ENCODE measurements around the gene CNGA3.

CNGA3 gene

GRCh38 chr2:98416383-98417159 is 70.3 kb downstream of the CNGA3 start:
- DNase-seq (ENCODE audit: low read depth, low spot score): no peak
- no peak for TF ChIP-seq CTCF (IDR thresholded peaks at IDR 0.05; ENCODE audit: insufficient read depth, low read length, missing control alignments)
- CTCF ChIA-PET: interaction anchor here (1.0 to 1.4 kb wide), 3 partner anchors 10 to 1846 kb away, joined by 3 to 4 read pairs (median 3); no protein-coding TSS in a partner anchor
- POLR2A ChIA-PET: no interaction called here
- no peak overlapping the region for H3K4me3 ChIP-seq (ENCODE audit: low read depth, low read length)

DNA sequence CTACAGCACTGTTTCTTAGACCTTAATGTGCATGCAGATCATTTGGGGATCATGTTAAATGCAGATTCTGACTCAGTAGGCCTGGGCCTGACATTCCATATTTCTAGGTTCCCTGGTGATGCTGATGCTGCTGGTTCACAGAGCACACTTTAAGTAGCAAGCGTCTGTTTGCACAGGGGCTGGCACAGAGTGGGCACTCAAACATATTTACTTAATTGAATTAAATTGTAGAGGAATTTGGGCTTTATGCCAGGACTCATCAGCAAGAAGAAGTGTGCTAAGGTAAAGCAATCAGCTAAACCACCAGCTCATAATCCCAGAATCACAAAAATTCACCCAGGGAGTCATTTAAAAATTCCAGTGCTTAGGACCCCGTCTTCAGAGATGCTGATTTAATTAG is 73.3 kb downstream of the CNGA3 start:
- no peak for TF ChIP-seq CTCF (IDR thresholded peaks at IDR 0.05; ENCODE audit: insufficient read depth, low read length, missing control alignments)

DNA sequence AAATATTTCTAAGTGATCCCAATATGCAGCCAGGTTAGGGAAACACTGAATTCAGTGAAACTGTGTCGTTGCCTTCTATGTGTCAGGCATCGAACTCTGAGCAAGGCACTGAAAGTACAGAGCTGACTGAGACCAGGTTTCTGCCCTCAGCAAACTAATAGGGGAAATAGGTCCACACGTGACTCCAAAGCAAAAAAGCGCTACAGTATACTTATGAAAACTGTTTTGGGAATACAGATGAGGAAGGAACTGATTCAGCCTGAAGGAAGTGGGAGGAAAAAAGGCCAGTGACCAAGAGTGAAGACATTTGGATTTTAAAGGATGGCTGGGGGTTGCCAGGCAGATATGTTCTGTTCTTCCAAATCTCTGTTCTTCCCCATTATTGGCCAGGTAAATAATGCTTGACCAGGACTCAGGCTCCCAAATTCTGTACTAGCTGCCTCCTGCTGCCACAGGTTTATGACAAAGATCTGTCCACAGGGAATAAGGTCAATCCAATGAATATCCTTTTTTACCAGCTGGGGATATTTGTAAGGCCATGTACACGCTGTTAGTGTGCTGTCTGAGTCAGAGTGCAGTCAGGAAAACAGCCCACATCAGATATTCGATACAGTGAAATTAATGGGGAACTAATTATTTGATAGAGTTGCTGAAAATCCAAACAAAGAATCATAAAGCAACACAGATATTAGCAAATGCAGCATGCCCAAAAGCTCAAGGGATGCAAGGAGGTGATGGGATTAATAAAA is 73.9 kb downstream of the CNGA3 start:
- CTCF ChIA-PET: interaction anchor here (1.4 kb wide), 1 partner anchor 229 kb away, joined by 3 read pairs; no protein-coding TSS in a partner anchor
- TF ChIP-seq CTCF (IDR thresholded peaks at IDR 0.05; ENCODE audit: insufficient read depth, low read length, missing control alignments): no peak
- POLR2A ChIA-PET: no interaction called here
- H3K4me3 ChIP-seq (ENCODE audit: low read depth, low read length): no peak overlapping the region
- no peak for DNase-seq (ENCODE audit: low read depth, low spot score)

More for the DNA sequence above, 73.3 kb downstream of the CNGA3 start:
- POLR2A ChIA-PET: no interaction called here
- CTCF ChIA-PET: no interaction called here
- no peak for DNase-seq (ENCODE audit: low read depth, low spot score)
- no peak overlapping the region for H3K4me3 ChIP-seq (ENCODE audit: low read depth, low read length)

GRCh38 chr2:98422449-98422848 is 76.2 kb downstream of the CNGA3 start:
- no peak for DNase-seq (ENCODE audit: low read depth, low spot score)
- CTCF ChIA-PET: no interaction called here
- POLR2A ChIA-PET: no interaction called here
- H3K4me3 ChIP-seq (ENCODE audit: low read depth, low read length): no peak overlapping the region
- no peak for TF ChIP-seq CTCF (IDR thresholded peaks at IDR 0.05; ENCODE audit: insufficient read depth, low read length, missing control alignments)

DNA sequence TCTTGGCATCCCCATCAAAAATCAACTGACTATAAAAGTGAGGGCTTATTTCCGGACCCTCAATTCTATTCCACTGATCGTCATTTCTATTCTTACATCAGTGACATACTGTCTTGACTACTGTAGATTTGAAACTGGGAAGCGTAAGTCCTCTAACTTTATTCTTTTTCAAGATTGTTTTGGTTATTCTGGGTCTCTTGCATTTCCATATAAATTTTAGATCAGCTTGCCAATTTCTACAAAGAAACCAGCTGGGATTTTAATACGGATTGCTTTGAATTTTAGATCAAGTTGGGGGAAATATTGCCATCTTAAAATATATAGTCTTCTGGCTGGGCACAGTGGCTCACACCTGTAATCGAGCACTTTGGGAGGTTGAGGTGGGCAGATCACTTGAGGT is 80.5 kb downstream of the CNGA3 start:
- CTCF ChIA-PET: interaction anchor here (0.9 to 1.3 kb wide), 2 partner anchors 11 to 14 kb away, joined by 3 read pairs; no protein-coding TSS in a partner anchor

More for the DNA sequence above, 80.5 kb downstream of the CNGA3 start:
- POLR2A ChIA-PET: no interaction called here
- no peak for DNase-seq (ENCODE audit: low read depth, low spot score)
- no peak for TF ChIP-seq CTCF (IDR thresholded peaks at IDR 0.05; ENCODE audit: insufficient read depth, low read length, missing control alignments)
- no peak overlapping the region for H3K4me3 ChIP-seq (ENCODE audit: low read depth, low read length)

All from AG04449 (cell line).